Natural killer cell (primary cell): ENCODE results near the gene DICER1. TPM values are rescaled to one million over a fixed set of nuclear protein-coding genes. Genes with fewer than 3 reads are reported as not detected.

Experiments used
- ATAC-seq, 3 donors: fragments of 150-1000 bp in 2 of 3; fragments of 200-7000 bp in 1 of 3; cut with Tn5 transposase; 1 replicate in 1 of 3; 2 replicates in 2 of 3; pipeline ENCODE4 v1.10.0; 2021; ENCODE audit warnings: mild to moderate bottlenecking in 2 of 3, moderate library complexity in 2 of 3
- DNase-seq, 2 donors: peaks; one replicate each; pipeline versions ENCODE4 v3.0.0 to v3.0.0-alpha.2; 2013 to 2021; ENCODE audit warnings: mixed read lengths in 1 of 2
- H3K27ac ChIP-seq: one replicate; pipeline ENCODE4 v1.5.1; 2013; ENCODE audit warnings: mild to moderate bottlenecking, low read length
- H3K27me3 ChIP-seq: one replicate; pipeline ENCODE4 v1.6.1; 2013; ENCODE audit warnings: low read length; ENCODE audit not compliant: control insufficient read depth, insufficient read depth
- H3K36me3 ChIP-seq: one replicate; pipeline ENCODE4 v1.6.1; 2013; ENCODE audit warnings: low read length; ENCODE audit not compliant: control insufficient read depth, insufficient read depth
- H3K4me1 ChIP-seq: one replicate; pipeline ENCODE4 v1.6.1; 2013; ENCODE audit warnings: low read length; ENCODE audit not compliant: control insufficient read depth, insufficient read depth
- H3K4me3 ChIP-seq: one replicate; pipeline ENCODE4 v1.5.1; 2013; ENCODE audit warnings: low read length
- H3K9me3 ChIP-seq: one replicate; pipeline ENCODE4 v1.6.1; 2013; ENCODE audit warnings: low read length; ENCODE audit not compliant: control insufficient read depth, insufficient read depth
- H3K27ac Mint-ChIP-seq, 2 donors: one replicate each; pipeline ENCODE4 v1.8.0; 2022; ENCODE audit warnings: mild to moderate bottlenecking in 2 of 2, mixed read lengths in 2 of 2, moderate library complexity in 1 of 2
- H3K27me3 Mint-ChIP-seq, 2 donors: one replicate each; pipeline ENCODE4 v1.8.0; 2022; ENCODE audit warnings: low read depth in 2 of 2, mixed read lengths in 2 of 2
- H3K36me3 Mint-ChIP-seq: one replicate; pipeline ENCODE4 v1.8.0; 2022; ENCODE audit warnings: mixed read lengths
- H3K4me1 Mint-ChIP-seq, 2 donors: one replicate each; pipeline ENCODE4 v1.8.0; 2022; ENCODE audit warnings: mixed read lengths in 2 of 2
- H3K4me3 Mint-ChIP-seq: one replicate; pipeline ENCODE4 v1.8.0; 2022; ENCODE audit warnings: mild to moderate bottlenecking, moderate library complexity, mixed read lengths
- H3K9me3 Mint-ChIP-seq, 2 donors: one replicate each; pipeline ENCODE4 v1.8.0; 2022; ENCODE audit warnings: mixed read lengths in 2 of 2
- CTCF ChIP-seq: fragments of 200-600 bp; IDR thresholded peaks from one replicate; pipeline ENCODE4 v1.8.0; 2022; ENCODE audit warnings: antibody characterized with exemption
- WGBS: methylation state at CpG from one replicate; pipeline ENCODE4 v1.1.7; 2013; ENCODE audit warnings: missing lambda C conversion rate; ENCODE audit not compliant: insufficient coverage; 5-methylcytosine and 5-hydroxymethylcytosine counted together
- intact Hi-C: fragments of 100-400 bp; cut with micrococcal nuclease; formaldehyde crosslinking; loops from one replicate; pipeline ENCODE4 v1.14.2; 2022
- total RNA-seq, 4 donors: library from RNA; stranded (reverse); fragments of 120-200 nt in 1 of 4; gene quantifications; one replicate each; pipeline versions ENCODE4 v1.2.3 to v1.2.4, GENCODE V29; 2013 to 2022

Gene DICER1
- total RNA-seq, 3 donors from 2014 or later (not counting 1 experiment from before 2014, with no cell fraction given): 47.7 to 59.3 (median 52.9) TPM

- H3K27me3 ChIP-seq: no peaks in the 10 kb centered on the region
- 86% methylated on average over 1 of the region's 2 CpGs for WGBS
- H3K4me1 Mint-ChIP-seq: peaks cover 12 to 27% of the 10 kb centered on the region in 2 donors
- H3K4me1 ChIP-seq: no peaks in the 10 kb centered on the region
- intact Hi-C loops: no loop called here
- H3K27me3 Mint-ChIP-seq: no peaks in the 10 kb centered on the region
- H3K27ac ChIP-seq: no peak overlapping the region
- H3K36me3 Mint-ChIP-seq: peaks cover under 1% of the 10 kb centered on the region
- DNase-seq (no peak), ATAC-seq (no peak)
- no peak overlapping the region for H3K4me3 Mint-ChIP-seq
- no peaks in the 10 kb centered on the region for H3K9me3 ChIP-seq
- peaks cover 66% of the 10 kb centered on the region for H3K36me3 ChIP-seq
- no peak overlapping the region for H3K27ac Mint-ChIP-seq
- no peaks in the 10 kb centered on the region for H3K9me3 Mint-ChIP-seq
- no peak for TF ChIP-seq CTCF
- H3K4me3 ChIP-seq: no peak overlapping the region
Observed at GRCh38 chr14:95097385-95097784, 59.9 kb downstream of the DICER1 start.

- no peak for ATAC-seq
Observed at GRCh38 chr14:95096476-95096875, 60.9 kb downstream of the DICER1 start.

GRCh38 chr14:95095996-95096395, 61.3 kb downstream of the DICER1 start:
- H3K9me3 Mint-ChIP-seq: no peaks in the 10 kb centered on the region
- intact Hi-C loops: no loop called here
- H3K4me1 ChIP-seq: no peaks in the 10 kb centered on the region
- no peak overlapping the region for H3K4me3 ChIP-seq
- peaks cover 11 to 17% of the 10 kb centered on the region in 2 donors for H3K4me1 Mint-ChIP-seq
- WGBS: 96% methylated on average over 8 of the region's 8 CpGs
- peaks cover 68% of the 10 kb centered on the region for H3K36me3 ChIP-seq
- no peak overlapping the region for H3K27ac Mint-ChIP-seq
- TF ChIP-seq CTCF: no peak
- H3K9me3 ChIP-seq: no peaks in the 10 kb centered on the region
- H3K36me3 Mint-ChIP-seq: peaks cover 5% of the 10 kb centered on the region
- ATAC-seq (no peak), DNase-seq (no peak)
- H3K27me3 ChIP-seq: no peaks in the 10 kb centered on the region
- H3K4me3 Mint-ChIP-seq: no peak overlapping the region
- H3K27me3 Mint-ChIP-seq: no peaks in the 10 kb centered on the region
- H3K27ac ChIP-seq: no peak overlapping the region

More at GRCh38 chr14:95096476-95096875, 60.9 kb downstream of the DICER1 start:
- Mint-ChIP-seq H3K9me3 (no peaks in the 10 kb centered on the region), H3K27ac (no peak overlapping the region), H3K4me3 (no peak overlapping the region), H3K27me3 (no peaks in the 10 kb centered on the region), H3K36me3 (peaks cover under 1% of the 10 kb centered on the region), H3K4me1 (peaks cover 11 to 21% of the 10 kb centered on the region in 2 donors)
- H3K36me3 ChIP-seq: peaks cover 67% of the 10 kb centered on the region
- no peaks in the 10 kb centered on the region for H3K27me3 ChIP-seq
- intact Hi-C loops: no loop called here
- 100% methylated on average over 2 of the region's 4 CpGs for WGBS
- H3K27ac ChIP-seq: no peak overlapping the region
- H3K4me1 ChIP-seq: no peaks in the 10 kb centered on the region
- H3K4me3 ChIP-seq: no peak overlapping the region
- no peak for TF ChIP-seq CTCF
- DNase-seq: no peak
- H3K9me3 ChIP-seq: no peaks in the 10 kb centered on the region

GRCh38 chr14:95092723-95093122, 64.6 kb downstream of the DICER1 start:
- Mint-ChIP-seq H3K27me3 (no peaks in the 10 kb centered on the region), H3K36me3 (peaks cover 31% of the 10 kb centered on the region), H3K4me1 (peaks cover 0 to 4% of the 10 kb centered on the region in 2 donors), H3K27ac (no peak overlapping the region), H3K9me3 (no peaks in the 10 kb centered on the region), H3K4me3 (no peak overlapping the region)
- ATAC-seq (no peak), DNase-seq (no peak)
- Histone ChIP-seq H3K4me3 (no peak overlapping the region), H3K4me1 (no peaks in the 10 kb centered on the region), H3K27me3 (no peaks in the 10 kb centered on the region), H3K27ac (no peak overlapping the region), H3K36me3 (peaks cover 80% of the 10 kb centered on the region), H3K9me3 (no peaks in the 10 kb centered on the region)
- intact Hi-C loops: no loop called here
- WGBS: 97% methylated on average over 7 of the region's 9 CpGs
- TF ChIP-seq CTCF: no peak
